Transverse colon (tissue), 4 donors: Measurements from ENCODE around the gene NATD1.

Source experiments
- CTCF ChIP-seq, 5 experiments: fragments of 200-600 bp in 3 of 5; fragments of 450-650 bp in 2 of 5; sonication (generic) in 3 of 5; IDR thresholded peaks; 1 replicate in 2 of 5; 2 replicates in 3 of 5; pipeline ENCODE4 v1.5.1; 2016 to 2017; ENCODE audit warnings: antibody characterized with exemption in 5 of 5, inconsistent platforms in 3 of 5, mild to moderate bottlenecking in 2 of 5, moderate library complexity in 1 of 5
- POLR2AphosphoS5 ChIP-seq, 3 donors: sonication (generic); formaldehyde crosslinking; IDR thresholded peaks; one replicate each; pipeline ENCODE4 v1.6.1; 2016; ENCODE audit warnings: antibody characterized with exemption in 3 of 3

GRCh38 chr17:21228111-21228510, 25.1 kb downstream of the NATD1 start:
- TF ChIP-seq POLR2AphosphoS5 (IDR thresholded peaks at IDR 0.05) (no peak), CTCF (IDR thresholded peaks at IDR 0.05) (no peak)
